Testis (tissue), 3 donors: ENCODE measurements around the gene ZNF79. TPM values are rescaled to one million over a fixed set of nuclear protein-coding genes. Genes with fewer than 3 reads are reported as not detected.

Experiments used
- DNase-seq: peaks from one replicate; pipeline ENCODE4 v3.0.0-alpha.2; 2019
- H3K27ac ChIP-seq, 2 donors: fragments of 200-600 bp; sonication (generic); one replicate each; pipeline ENCODE4 v1.5.1; 2019
- H3K27me3 ChIP-seq: fragments of 200-600 bp; sonication (generic); one replicate; pipeline ENCODE4 v1.5.1; 2019
- H3K36me3 ChIP-seq: fragments of 200-600 bp; sonication (generic); one replicate; pipeline ENCODE4 v1.5.1; 2017; ENCODE audit warnings: low read depth; ENCODE audit errors: missing control alignments
- H3K4me1 ChIP-seq: fragments of 200-600 bp; sonication (generic); one replicate; pipeline ENCODE4 v1.5.1; 2019
- H3K4me3 ChIP-seq, 2 donors: fragments of 200-600 bp; sonication (generic); one replicate each; pipeline ENCODE4 v1.5.1; 2017 to 2019
- H3K9me3 ChIP-seq: fragments of 200-600 bp; sonication (generic); one replicate; pipeline ENCODE4 v1.5.1; 2017
- CTCF ChIP-seq, 3 experiments: fragments of 450-650 bp in 2 of 3; fragments of 200-600 bp in 1 of 3; sonication (generic) in 1 of 3; IDR thresholded peaks; one replicate each; pipeline ENCODE4 v1.5.1; 2016 to 2019; ENCODE audit warnings: antibody characterized with exemption in 3 of 3, mild to moderate bottlenecking in 2 of 3, moderate library complexity in 1 of 3
- POLR2A ChIP-seq: fragments of 450-650 bp; IDR thresholded peaks from one replicate; pipeline ENCODE4 v1.6.1; 2017; ENCODE audit warnings: antibody characterized with exemption, mild to moderate bottlenecking, moderate library complexity
- WGBS, 2 donors: methylation state at CpG; one replicate each; pipeline ENCODE4 v1.1.5; 2018; 5-methylcytosine and 5-hydroxymethylcytosine counted together
- intact Hi-C: fragments of 100-400 bp; cut with DNase I; formaldehyde crosslinking; loops from one replicate; pipeline ENCODE4 v1.15.1; 2023; ENCODE audit warnings: low total_unique reads
- polyA plus RNA-seq: library from polyadenylated mRNA; stranded (reverse); fragments of 350-450 nt; fragmentation: Illumina TruSeq; extraction: RNeasy Lipid Tissue Mini Kit (QIAGEN cat#74804); gene quantifications from one replicate; pipeline ENCODE4 v1.2.3, GENCODE V29; 2014; ENCODE audit warnings: low read depth, low replicate concordance; ENCODE audit not compliant: insufficient read depth
- total RNA-seq, 2 donors: library from RNA; depleted of rRNA; stranded (reverse); fragments of >200 nt; gene quantifications; one replicate each; pipeline ENCODE4 v1.2.3, GENCODE V29; 2016

Gene ZNF79
- total and polyA plus RNA-seq, 3 donors from 2014 or later: 15.9 to 24.5 (median 19.5) TPM

- H3K4me1 ChIP-seq: no peaks in the 10 kb centered on the region
- no peaks in the 10 kb centered on the region for H3K27me3 ChIP-seq
- H3K27ac ChIP-seq: no peak overlapping the region
- no peaks in the 10 kb centered on the region for H3K36me3 ChIP-seq
- H3K4me3 ChIP-seq: no peak overlapping the region
- H3K9me3 ChIP-seq: no peaks in the 10 kb centered on the region
- DNase-seq: no peak
- intact Hi-C loops: no loop called here
- TF ChIP-seq POLR2A: no peak
- no peak for TF ChIP-seq CTCF (IDR thresholded peaks at IDR 0.05)
- WGBS, 2 donors: 93 to 95% methylated on average over 9 to 14 of the region's 14 CpGs
Measured at GRCh38 chr9:127467621-127468020, 43.4 kb downstream of the ZNF79 start.

GRCh38 chr9:127470662-127471061 lies 46.5 kb downstream of the ZNF79 start:
- Histone ChIP-seq H3K27ac (no peak overlapping the region), H3K9me3 (no peaks in the 10 kb centered on the region), H3K4me3 (no peak overlapping the region), H3K27me3 (no peaks in the 10 kb centered on the region), H3K36me3 (no peaks in the 10 kb centered on the region), H3K4me1 (no peaks in the 10 kb centered on the region)
- intact Hi-C loops: no loop called here
- TF ChIP-seq CTCF (IDR thresholded peaks at IDR 0.05): no peak
- TF ChIP-seq POLR2A: no peak
- no peak for DNase-seq
- 91 to 93% methylated on average over 3 of the region's 3 CpGs for WGBS, 2 donors

GRCh38 chr9:127473501-127473900 lies 49.3 kb downstream of the ZNF79 start:
- no peak overlapping the region for H3K27ac ChIP-seq
- no peaks in the 10 kb centered on the region for H3K9me3 ChIP-seq
- H3K36me3 ChIP-seq: no peaks in the 10 kb centered on the region
- DNase-seq: no peak
- H3K4me1 ChIP-seq: no peaks in the 10 kb centered on the region
- TF ChIP-seq CTCF (IDR thresholded peaks at IDR 0.05) (no peak), POLR2A (no peak)
- no peaks in the 10 kb centered on the region for H3K27me3 ChIP-seq
- 86 to 92% methylated on average over 4 to 10 of the region's 10 CpGs for WGBS, 2 donors
- no peak overlapping the region for H3K4me3 ChIP-seq
- intact Hi-C loops: no loop called here

GRCh38 chr9:127473932-127474331 lies 49.8 kb downstream of the ZNF79 start:
- no peaks in the 10 kb centered on the region for H3K36me3 ChIP-seq
- DNase-seq: no peak

More at GRCh38 chr9:127473932-127474331, 49.8 kb downstream of the ZNF79 start:
- H3K4me1 ChIP-seq: no peaks in the 10 kb centered on the region
- H3K9me3 ChIP-seq: no peaks in the 10 kb centered on the region
- TF ChIP-seq POLR2A: no peak
- no peak for TF ChIP-seq CTCF (IDR thresholded peaks at IDR 0.05)
- H3K27ac ChIP-seq: no peak overlapping the region
- intact Hi-C loops: no loop called here
- no peak overlapping the region for H3K4me3 ChIP-seq
- no peaks in the 10 kb centered on the region for H3K27me3 ChIP-seq
- WGBS, 2 donors: 73 to 76% methylated on average over 4 of the region's 4 CpGs
